Measurements from ENCODE around the gene TAS2R40. TPM values are rescaled to one million over a fixed set of nuclear protein-coding genes. Genes with fewer than 3 reads are reported as not detected.

TAS2R40 gene
- total RNA-seq, 1 donor from 2014 or later: not detected

DNA sequence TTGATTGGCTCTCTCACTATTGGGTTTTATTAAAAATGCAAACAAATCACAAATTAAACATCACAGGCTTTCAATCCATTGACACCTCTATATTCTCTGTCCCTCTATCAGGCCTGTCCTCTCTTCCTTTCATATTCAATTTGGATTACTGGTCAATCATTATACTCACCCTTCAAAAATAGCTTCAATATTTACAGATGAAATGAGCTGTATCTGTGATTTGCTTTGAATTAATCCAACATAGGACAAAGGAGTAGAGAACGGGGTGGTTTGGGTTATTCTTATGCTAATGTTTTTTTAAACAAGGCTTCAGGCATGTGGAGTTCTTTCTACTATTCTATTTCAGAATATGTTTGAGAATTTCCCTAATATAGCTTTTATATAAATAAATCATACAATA, 36.3 kb upstream of the TAS2R40 start:
- no peak overlapping the region for H3K4me2 ChIP-seq
- no peaks in the 10 kb centered on the region for H3K79me2 ChIP-seq (ENCODE audit: low read depth)
- H3K4me3 ChIP-seq: no peak overlapping the region
- H3K9ac ChIP-seq: no peak overlapping the region
- H3K4me3 Mint-ChIP-seq: no peak overlapping the region
- no peaks in the 10 kb centered on the region for H3K4me1 Mint-ChIP-seq
- no peak overlapping the region for H3K27ac Mint-ChIP-seq
- H3K36me3 Mint-ChIP-seq: no peaks in the 10 kb centered on the region
- peaks cover 4% of the 10 kb centered on the region for H3K4me1 ChIP-seq
- no peaks in the 10 kb centered on the region for H3K9me3 ChIP-seq (ENCODE audit: low read depth)
- H3K36me3 ChIP-seq: no peaks in the 10 kb centered on the region
- no peaks in the 10 kb centered on the region for H3K9me3 Mint-ChIP-seq
- TF ChIP-seq, protein P1, sequence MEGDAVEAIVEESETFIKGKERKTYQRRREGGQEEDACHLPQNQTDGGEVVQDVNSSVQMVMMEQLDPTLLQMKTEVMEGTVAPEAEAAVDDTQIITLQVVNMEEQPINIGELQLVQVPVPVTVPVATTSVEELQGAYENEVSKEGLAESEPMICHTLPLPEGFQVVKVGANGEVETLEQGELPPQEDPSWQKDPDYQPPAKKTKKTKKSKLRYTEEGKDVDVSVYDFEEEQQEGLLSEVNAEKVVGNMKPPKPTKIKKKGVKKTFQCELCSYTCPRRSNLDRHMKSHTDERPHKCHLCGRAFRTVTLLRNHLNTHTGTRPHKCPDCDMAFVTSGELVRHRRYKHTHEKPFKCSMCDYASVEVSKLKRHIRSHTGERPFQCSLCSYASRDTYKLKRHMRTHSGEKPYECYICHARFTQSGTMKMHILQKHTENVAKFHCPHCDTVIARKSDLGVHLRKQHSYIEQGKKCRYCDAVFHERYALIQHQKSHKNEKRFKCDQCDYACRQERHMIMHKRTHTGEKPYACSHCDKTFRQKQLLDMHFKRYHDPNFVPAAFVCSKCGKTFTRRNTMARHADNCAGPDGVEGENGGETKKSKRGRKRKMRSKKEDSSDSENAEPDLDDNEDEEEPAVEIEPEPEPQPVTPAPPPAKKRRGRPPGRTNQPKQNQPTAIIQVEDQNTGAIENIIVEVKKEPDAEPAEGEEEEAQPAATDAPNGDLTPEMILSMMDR (IDR thresholded peaks at IDR 0.05): no peak
- no peak for TF ChIP-seq EZH2 (IDR thresholded peaks at IDR 0.05)
- TF ChIP-seq EZH2phosphoT487 (IDR thresholded peaks at IDR 0.05): no peak
- no peaks in the 10 kb centered on the region for H4K20me1 ChIP-seq (ENCODE audit: low read depth)
- no peak overlapping the region for H2AFZ ChIP-seq (replicated peaks)
- H3F3A ChIP-seq (ENCODE audit: low read depth): no peaks in the 10 kb centered on the region
- H3K27me3 Mint-ChIP-seq (ENCODE audit: insufficient read depth, low read depth): no peaks in the 10 kb centered on the region
- no peaks in the 10 kb centered on the region for H3K27me3 ChIP-seq
- no peak overlapping the region for H3K27ac ChIP-seq
- no peak for DNase-seq (ENCODE audit: low spot score)

DNA sequence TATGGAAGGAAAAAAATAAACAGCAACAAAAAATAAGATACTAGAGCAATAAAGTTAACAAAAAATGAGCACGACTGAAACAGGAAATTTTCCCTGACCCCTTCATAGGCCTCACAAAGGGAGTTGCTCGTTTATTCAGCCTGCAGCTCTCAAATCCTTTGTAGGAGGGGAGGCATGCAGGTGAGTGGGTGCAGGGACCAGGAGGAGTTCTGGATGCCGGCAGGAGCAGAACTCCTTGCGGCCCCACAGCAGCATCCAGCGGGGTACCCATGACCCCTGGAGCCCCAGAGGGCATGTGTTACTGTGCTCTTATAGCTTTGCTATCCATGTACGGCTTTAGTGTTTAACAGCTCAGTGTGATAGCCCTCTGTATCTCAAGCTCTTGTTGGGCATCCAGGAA, 32.8 kb upstream of the TAS2R40 start:
- no peaks in the 10 kb centered on the region for H3K27me3 Mint-ChIP-seq (ENCODE audit: insufficient read depth, low read depth)
- H3K27me3 ChIP-seq: no peaks in the 10 kb centered on the region
- no peak for DNase-seq (ENCODE audit: low spot score)
- H3K4me3 ChIP-seq: no peak overlapping the region
- no peaks in the 10 kb centered on the region for H3F3A ChIP-seq (ENCODE audit: low read depth)
- no peaks in the 10 kb centered on the region for H3K36me3 ChIP-seq
- H3K4me2 ChIP-seq: no peak overlapping the region
- no peaks in the 10 kb centered on the region for H3K36me3 Mint-ChIP-seq
- no peak overlapping the region for H3K27ac Mint-ChIP-seq
- no peaks in the 10 kb centered on the region for H3K4me1 Mint-ChIP-seq
- no peak overlapping the region for H3K27ac ChIP-seq
- no peaks in the 10 kb centered on the region for H3K9me3 Mint-ChIP-seq
- H4K20me1 ChIP-seq (ENCODE audit: low read depth): no peaks in the 10 kb centered on the region
- H3K9me3 ChIP-seq (ENCODE audit: low read depth): no peaks in the 10 kb centered on the region
- no peak overlapping the region for H3K4me3 Mint-ChIP-seq
- no peaks in the 10 kb centered on the region for H3K79me2 ChIP-seq (ENCODE audit: low read depth)
- H2AFZ ChIP-seq (replicated peaks): peak overlapping the region; percentile 44
- H3K4me1 ChIP-seq: peaks cover 4% of the 10 kb centered on the region
- no peak for TF ChIP-seq EZH2 (IDR thresholded peaks at IDR 0.05)
- TF ChIP-seq EZH2phosphoT487 (IDR thresholded peaks at IDR 0.05): no peak
- TF ChIP-seq, protein P1 (IDR thresholded peaks at IDR 0.05): no peak
- no peak overlapping the region for H3K9ac ChIP-seq

DNA sequence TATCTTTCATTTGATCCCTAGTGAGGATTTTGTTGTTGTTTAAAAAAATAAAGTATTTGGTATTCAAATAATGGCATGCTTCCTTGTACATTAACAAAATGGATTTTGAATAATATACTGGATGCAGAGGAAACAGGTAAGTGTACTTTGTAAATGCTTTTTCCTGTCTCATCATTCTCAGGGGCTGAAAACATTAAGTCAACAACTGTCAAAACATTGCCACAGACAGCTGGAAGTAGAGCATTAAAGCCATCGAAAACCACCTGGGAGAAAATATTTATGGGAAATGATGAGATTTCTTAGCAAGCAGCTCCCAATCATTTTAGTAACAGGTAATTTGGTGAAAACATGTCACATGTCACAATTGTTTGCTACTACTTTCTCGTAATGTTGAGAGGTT, 28.0 kb upstream of the TAS2R40 start:
- Mint-ChIP-seq H3K9me3 (peaks cover 5% of the 10 kb centered on the region), H3K4me3 (no peak overlapping the region), H3K4me1 (no peaks in the 10 kb centered on the region), H3K27ac (no peak overlapping the region), H3K27me3 (ENCODE audit: insufficient read depth, low read depth) (peaks cover 2% of the 10 kb centered on the region), H3K36me3 (no peaks in the 10 kb centered on the region)
- TF ChIP-seq, protein P1 (IDR thresholded peaks at IDR 0.05): no peak
- TF ChIP-seq EZH2phosphoT487 (IDR thresholded peaks at IDR 0.05): no peak
- no peak for TF ChIP-seq EZH2 (IDR thresholded peaks at IDR 0.05)
- H3K36me3 ChIP-seq: no peaks in the 10 kb centered on the region
- H4K20me1 ChIP-seq (ENCODE audit: low read depth): no peaks in the 10 kb centered on the region
- no peaks in the 10 kb centered on the region for H3K79me2 ChIP-seq (ENCODE audit: low read depth)
- no peak overlapping the region for H2AFZ ChIP-seq (replicated peaks)
- no peak overlapping the region for H3K4me3 ChIP-seq
- no peaks in the 10 kb centered on the region for H3K9me3 ChIP-seq (ENCODE audit: low read depth)
- no peak for DNase-seq (ENCODE audit: low spot score)
- peaks cover 3% of the 10 kb centered on the region for H3K4me1 ChIP-seq
- H3F3A ChIP-seq (ENCODE audit: low read depth): no peaks in the 10 kb centered on the region
- no peak overlapping the region for H3K4me2 ChIP-seq
- H3K27ac ChIP-seq: no peak overlapping the region
- no peak overlapping the region for H3K9ac ChIP-seq
- H3K27me3 ChIP-seq: no peaks in the 10 kb centered on the region

Measured in neural progenitor cell (in vitro differentiated cells).